WTC11 (cell line): ENCODE measurements around the gene ZFHX3.

Experiments
- CDX4 ChIP-seq: fragments of 250-450 bp; sonication (Bioruptor Pico); IDR thresholded peaks from 2 replicates; pipeline ENCODE4 v1.9.0; 2021; ENCODE audit warnings: moderate library complexity, mild to moderate bottlenecking, inconsistent platforms, borderline replicate concordance
- CTCF ChIP-seq: fragments of 200-600 bp; IDR thresholded peaks from 2 replicates; pipeline ENCODE4 v1.8.0; 2022; ENCODE audit warnings: antibody characterized with exemption
- E2F5 ChIP-seq: sonication (generic); formaldehyde crosslinking; IDR thresholded peaks from 2 replicates; pipeline ENCODE4 v1.8.1; 2022; ENCODE audit warnings: mild to moderate bottlenecking, moderate library complexity, missing genetic modification reagents
- GABPB1 ChIP-seq: sonication (generic); formaldehyde crosslinking; IDR thresholded peaks from 2 replicates; pipeline ENCODE4 v1.8.1; 2023; ENCODE audit warnings: mild to moderate bottlenecking, missing genetic modification reagents
- MAX ChIP-seq: sonication (generic); formaldehyde crosslinking; IDR thresholded peaks from 2 replicates; pipeline ENCODE4 v1.8.0; 2022; ENCODE audit warnings: mild to moderate bottlenecking, missing genetic modification reagents
- SP1 ChIP-seq: sonication (generic); formaldehyde crosslinking; conservative IDR thresholded peaks from 2 replicates; pipeline ENCODE4 v1.8.1; 2022; ENCODE audit warnings: missing genetic modification reagents
- ZNF281 ChIP-seq: sonication (generic); formaldehyde crosslinking; IDR thresholded peaks from 2 replicates; pipeline ENCODE4 v1.8.0; 2023; ENCODE audit warnings: mild to moderate bottlenecking, missing genetic modification reagents

- no peak for TF ChIP-seq CTCF
- no peak for TF ChIP-seq ZNF281 (CRISPR knock-in tag)
- TF ChIP-seq E2F5 (CRISPR knock-in tag) = no peak
- no peak for TF ChIP-seq SP1
- no peak for TF ChIP-seq GABPB1
- TF ChIP-seq CDX4 (CRISPR knock-in tag) = no peak
- no peak for TF ChIP-seq MAX
Observed at GRCh38 chr16:72891291-72892227, 156.4 kb downstream of the ZFHX3 start.
